ENCODE data around the gene APOO. TPM values are rescaled to one million over a fixed set of nuclear protein-coding genes. Genes with fewer than 3 reads are reported as not detected.
"Not testable (repeated sequence)": the region's sequence is repeated elsewhere in the genome, so short reads cannot be mapped to it uniquely, and the experiment has no call there.

The APOO gene
- total RNA-seq, 2 experiments from 2014 or later = 28.3 to 33.1 TPM

DNA sequence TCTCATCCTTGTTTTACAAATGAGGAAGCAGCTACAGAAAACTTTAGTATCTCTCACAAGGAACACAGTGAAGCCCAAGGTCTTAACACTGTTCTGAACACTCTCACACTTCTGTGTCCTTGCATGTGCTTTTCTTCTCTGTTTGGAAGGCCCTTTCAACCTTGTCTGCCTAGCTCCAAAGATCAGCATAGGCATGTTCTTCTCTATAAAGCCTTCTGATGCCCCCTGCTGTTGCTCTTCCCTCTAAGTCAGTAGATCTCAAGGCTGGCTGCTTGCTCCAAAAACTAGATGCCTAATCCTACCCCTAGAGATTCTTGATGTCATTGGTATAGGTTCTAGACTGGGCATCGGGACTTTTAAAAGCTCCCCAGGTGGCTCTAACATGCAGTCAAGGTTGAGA lies 5.9 kb downstream of the APOO start:
- ChIA-PET CTCF (interaction anchor here (0.7 to 4.6 kb wide), 59 partner anchors 11 to 1917 kb away, joined by 3 to 111 read pairs (median 5); partner anchors contain the start of genes ACOT9, EIF2S3, KLHL15 and PRDX4), POLR2A (interaction anchor here (0.6 to 2.8 kb wide), 4 partner anchors 118 to 206 kb away, joined by 3 to 61 read pairs (median 6); partner anchors contain the start of gene SAT1)
- Mint-ChIP-seq H3K36me3 (ENCODE audit: low read depth) (peaks cover 3% of the 10 kb centered on the region), H3K4me3 (no peak overlapping the region), H3K27me3 (ENCODE audit: low read depth) (no peaks in the 10 kb centered on the region), H3K4me1 (ENCODE audit: low read depth) (peaks cover 14% of the 10 kb centered on the region), H3K9me3 (ENCODE audit: insufficient read depth) (no peaks in the 10 kb centered on the region), H3K27ac (no peak overlapping the region)
- DNase-seq = peak; percentile 58
- ATAC-seq = peak; percentile 87

DNA sequence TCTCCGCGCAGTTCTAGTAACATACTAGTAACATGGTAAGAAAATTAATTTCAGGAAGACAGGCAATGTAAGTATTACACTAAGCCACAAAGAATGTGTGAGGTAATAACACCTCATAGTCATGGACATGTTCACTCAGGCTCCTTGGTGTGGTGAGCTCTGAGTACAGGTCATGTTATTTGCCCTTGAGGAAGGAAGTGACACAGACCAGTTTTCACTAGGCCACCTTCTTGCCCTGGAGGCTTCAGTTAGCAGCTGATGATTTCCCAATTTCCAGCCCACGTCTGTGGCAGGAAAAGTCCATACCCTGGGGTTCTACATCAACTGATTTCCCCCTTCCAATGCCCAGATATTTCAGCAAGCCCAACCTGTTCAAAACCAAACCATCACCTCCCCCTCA lies 6.7 kb downstream of the APOO start:
- ATAC-seq (no peak), DNase-seq (peak; percentile 23)
- Mint-ChIP-seq H3K27ac (no peak overlapping the region), H3K9me3 (ENCODE audit: insufficient read depth) (no peaks in the 10 kb centered on the region), H3K36me3 (ENCODE audit: low read depth) (peaks cover 3% of the 10 kb centered on the region), H3K4me3 (no peak overlapping the region), H3K4me1 (ENCODE audit: low read depth) (peaks cover 8% of the 10 kb centered on the region), H3K27me3 (ENCODE audit: low read depth) (no peaks in the 10 kb centered on the region)
- ChIA-PET POLR2A (interaction anchor here (0.7 to 2.8 kb wide), 4 partner anchors 118 to 153 kb away, joined by 3 to 61 read pairs (median 6); partner anchors contain the start of gene SAT1), CTCF (interaction anchor here (0.8 to 4.6 kb wide), 36 partner anchors 15 to 1916 kb away, joined by 3 to 111 read pairs (median 6); partner anchors contain the start of genes ACOT9, EIF2S3, PRDX4 and SAT1)

DNA sequence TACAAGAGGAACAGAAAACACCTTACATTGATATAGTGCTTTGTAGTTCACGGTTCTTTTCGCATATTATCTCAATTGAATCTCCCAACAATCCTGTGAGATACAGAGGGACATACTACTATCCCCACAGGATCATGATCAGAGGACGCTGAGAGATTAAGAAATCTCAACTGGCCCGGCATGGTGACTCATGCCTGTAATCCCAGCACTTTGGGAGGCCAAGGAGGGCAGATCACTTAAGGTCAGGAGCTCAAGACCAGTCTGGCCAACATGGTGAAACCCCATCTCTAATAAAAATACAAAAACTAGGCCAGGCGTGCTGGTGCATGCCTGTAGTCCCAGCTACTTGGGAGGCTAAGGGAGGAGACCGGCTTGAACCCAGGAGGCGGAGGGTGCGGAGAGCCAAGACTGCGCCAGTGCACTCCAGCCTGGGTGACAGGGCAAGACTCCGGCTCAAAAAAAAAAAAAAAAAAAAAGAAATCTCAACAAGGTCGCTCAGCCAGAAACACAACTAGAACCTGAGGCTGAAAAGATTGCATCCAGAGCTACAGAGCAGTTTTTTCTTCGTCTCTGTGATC lies 7.4 kb downstream of the APOO start:
- POLR2A ChIA-PET = interaction anchor here (2.8 kb wide), 1 partner anchor 117 kb away, joined by 61 read pairs; the partner anchor contains the start of gene SAT1
- DNase-seq = no peak
- no peak overlapping the region for H3K27ac Mint-ChIP-seq

DNA sequence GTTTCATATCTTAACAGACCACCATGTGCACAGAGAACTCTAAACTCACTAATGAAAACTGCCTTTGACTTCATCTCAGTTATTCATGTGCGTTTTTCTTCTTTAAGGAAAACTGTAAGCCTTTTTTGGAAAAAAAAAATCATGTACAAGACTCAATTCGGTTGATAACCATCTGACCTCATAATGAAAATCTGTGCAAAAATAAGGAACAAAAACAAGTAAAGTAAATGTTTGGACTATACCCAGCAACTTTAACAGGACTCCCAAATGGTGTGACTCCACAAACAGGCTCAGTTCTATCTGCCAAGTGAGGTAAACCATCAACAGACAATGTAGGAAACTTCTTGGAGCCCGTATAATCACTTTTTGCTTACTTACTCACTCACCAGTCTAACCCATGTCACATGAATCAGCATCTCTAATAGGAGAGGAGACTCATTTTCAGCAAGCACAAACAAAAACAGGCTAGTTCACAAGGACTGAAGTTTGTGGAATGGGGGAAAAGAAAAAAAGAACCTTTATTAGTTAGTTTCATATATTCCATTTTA lies 9.3 kb downstream of the APOO start:
- ATAC-seq = no peak
- H3K9me3 Mint-ChIP-seq (ENCODE audit: insufficient read depth) = no peaks in the 10 kb centered on the region
- POLR2A ChIA-PET = interaction anchor here (0.9 kb wide), 1 partner anchor 116 kb away, joined by 4 read pairs; the partner anchor contains the start of gene SAT1

More for the DNA sequence above, 7.4 kb downstream of the APOO start:
- Mint-ChIP-seq H3K36me3 (ENCODE audit: low read depth) (peaks cover 3% of the 10 kb centered on the region), H3K4me3 (no peak overlapping the region), H3K4me1 (ENCODE audit: low read depth) (peaks cover 6% of the 10 kb centered on the region), H3K9me3 (ENCODE audit: insufficient read depth) (no peaks in the 10 kb centered on the region), H3K27me3 (ENCODE audit: low read depth) (no peaks in the 10 kb centered on the region)
- CTCF ChIA-PET = interaction anchor here (2.4 to 4.6 kb wide), 4 partner anchors 116 to 207 kb away, joined by 15 to 111 read pairs (median 70); partner anchors contain the start of genes EIF2S3 and SAT1
- no peak for ATAC-seq

DNA sequence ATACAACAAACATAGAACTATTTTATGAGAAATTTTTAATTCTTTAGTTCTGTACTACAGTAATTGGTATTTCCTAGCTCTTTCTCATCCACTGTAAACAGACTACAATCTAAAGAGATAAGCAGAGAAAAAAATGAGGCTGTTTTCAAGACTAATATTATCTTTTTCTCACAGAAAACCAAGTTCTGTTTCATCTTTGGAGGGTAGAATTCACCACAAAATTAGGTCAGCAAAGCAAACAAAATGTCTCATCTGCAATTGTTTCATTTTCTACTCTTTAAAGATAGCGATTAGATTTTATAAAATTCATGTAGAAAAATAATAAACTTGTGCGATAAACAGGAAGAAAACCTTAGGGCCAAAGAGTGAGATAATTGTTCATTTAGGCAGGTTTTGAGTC lies 10.8 kb downstream of the APOO start:
- H3K9me3 Mint-ChIP-seq (ENCODE audit: insufficient read depth) = no peaks in the 10 kb centered on the region
- ATAC-seq = no peak
- ChIA-PET CTCF (interaction anchor here (0.8 kb wide), 1 partner anchor 114 kb away, joined by 3 read pairs; the partner anchor contains the start of gene SAT1), POLR2A (interaction anchor here (1.0 kb wide), 1 partner anchor 113 kb away, joined by 5 read pairs; no protein-coding TSS in a partner anchor)
- peaks cover 6% of the 10 kb centered on the region for H3K4me1 Mint-ChIP-seq (ENCODE audit: low read depth)
- no peak for DNase-seq
- H3K27me3 Mint-ChIP-seq (ENCODE audit: low read depth) = no peaks in the 10 kb centered on the region
- no peaks in the 10 kb centered on the region for H3K36me3 Mint-ChIP-seq (ENCODE audit: low read depth)
- H3K4me3 Mint-ChIP-seq = no peak overlapping the region
- H3K27ac Mint-ChIP-seq = no peak overlapping the region

More for the DNA sequence above, 9.3 kb downstream of the APOO start:
- H3K27me3 Mint-ChIP-seq (ENCODE audit: low read depth) = no peaks in the 10 kb centered on the region
- CTCF ChIA-PET = no interaction called here
- no peak overlapping the region for H3K4me3 Mint-ChIP-seq
- H3K36me3 Mint-ChIP-seq (ENCODE audit: low read depth) = no peaks in the 10 kb centered on the region
- H3K4me1 Mint-ChIP-seq (ENCODE audit: low read depth) = peaks cover 6% of the 10 kb centered on the region
- H3K27ac Mint-ChIP-seq = no peak overlapping the region
- DNase-seq = no peak

DNA sequence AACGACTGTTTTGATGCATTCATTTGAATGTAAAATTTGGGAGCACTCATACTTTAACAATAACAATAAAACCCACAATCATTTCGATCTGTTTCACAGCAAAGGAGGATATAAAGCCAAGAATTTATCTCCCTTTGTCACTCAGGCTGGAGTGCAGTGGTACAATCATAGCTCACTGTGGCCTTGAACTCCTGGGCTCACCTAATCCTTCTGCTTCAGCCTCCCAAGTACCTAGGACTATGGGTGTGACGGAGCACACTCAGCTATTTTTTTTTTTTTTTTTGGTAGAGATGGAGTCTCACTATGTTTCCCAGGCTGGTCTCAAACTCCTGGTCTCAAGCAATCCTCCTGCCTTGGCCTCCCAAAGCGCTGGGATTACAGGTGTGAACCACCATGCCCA lies 11.2 kb downstream of the APOO start:
- H3K4me3 Mint-ChIP-seq; H3K36me3 Mint-ChIP-seq (ENCODE audit: low read depth): not testable (repeated sequence)
- CTCF ChIA-PET = interaction anchor here (0.8 kb wide), 1 partner anchor 113 kb away, joined by 3 read pairs; the partner anchor contains the start of gene SAT1

DNA sequence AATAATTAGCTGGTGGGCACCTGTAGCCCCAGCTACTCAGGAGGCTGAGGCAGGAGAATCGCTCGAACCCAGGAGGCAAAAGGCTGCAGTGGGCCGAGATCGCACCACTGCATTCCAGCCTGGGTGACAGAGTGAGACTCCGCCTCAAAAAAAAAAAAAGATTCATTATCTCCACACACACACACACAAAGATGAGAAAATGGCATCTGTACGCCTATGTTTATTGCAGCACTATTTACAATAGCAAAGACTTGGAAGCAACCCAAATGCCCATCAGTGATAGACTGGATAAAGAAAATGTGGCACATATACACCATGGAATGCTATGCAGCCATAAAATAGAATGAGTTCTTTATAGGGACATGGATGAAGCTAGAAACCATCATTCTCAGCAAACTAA lies 12.7 kb downstream of the APOO start:
- CTCF ChIA-PET = interaction anchor here (0.8 kb wide), 1 partner anchor 9 kb away, joined by 3 read pairs; no protein-coding TSS in a partner anchor
- POLR2A ChIA-PET, H3K4me3 Mint-ChIP-seq: not testable (repeated sequence)

More for the DNA sequence above, 11.2 kb downstream of the APOO start:
- H3K9me3 Mint-ChIP-seq (ENCODE audit: insufficient read depth); DNase-seq; POLR2A ChIA-PET; H3K27ac Mint-ChIP-seq; ATAC-seq; H3K4me1 Mint-ChIP-seq (ENCODE audit: low read depth); H3K27me3 Mint-ChIP-seq (ENCODE audit: low read depth): not testable (repeated sequence)

DNA sequence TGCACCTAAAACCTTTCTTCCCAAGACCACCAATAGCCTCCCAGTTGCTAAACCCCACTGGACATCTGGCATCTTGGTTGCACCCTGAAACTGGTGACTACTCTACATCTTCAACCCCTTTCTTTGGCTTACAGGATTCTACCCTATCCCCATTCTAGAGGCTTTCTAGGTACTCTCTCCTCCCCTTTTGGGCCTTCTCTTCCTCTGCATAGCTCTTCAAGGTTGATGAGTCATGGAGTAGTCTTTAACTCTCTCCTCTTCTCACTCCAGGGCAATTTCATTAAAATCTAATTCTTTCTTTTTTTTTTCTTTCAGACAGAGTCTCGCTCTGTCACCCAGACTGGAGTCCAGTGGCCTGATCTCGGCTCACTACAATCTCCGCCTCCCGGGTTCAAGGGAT lies 16.8 kb downstream of the APOO start:
- H3K36me3 Mint-ChIP-seq (ENCODE audit: low read depth) = peaks cover 6% of the 10 kb centered on the region
- H3K27ac Mint-ChIP-seq = no peak overlapping the region
- H3K9me3 Mint-ChIP-seq (ENCODE audit: insufficient read depth) = no peaks in the 10 kb centered on the region
- no peaks in the 10 kb centered on the region for H3K27me3 Mint-ChIP-seq (ENCODE audit: low read depth)
- ATAC-seq (no peak), DNase-seq (no peak)
- H3K4me1 Mint-ChIP-seq (ENCODE audit: low read depth) = peaks cover 6% of the 10 kb centered on the region
- CTCF ChIA-PET = interaction anchor here (1.4 kb wide), 1 partner anchor 12 kb away, joined by 4 read pairs; no protein-coding TSS in a partner anchor
- H3K4me3 Mint-ChIP-seq = no peak overlapping the region
- POLR2A ChIA-PET = no interaction called here

More for the DNA sequence above, 12.7 kb downstream of the APOO start:
- H3K27ac Mint-ChIP-seq; H3K9me3 Mint-ChIP-seq (ENCODE audit: insufficient read depth); ATAC-seq; DNase-seq; H3K36me3 Mint-ChIP-seq (ENCODE audit: low read depth); H3K27me3 Mint-ChIP-seq (ENCODE audit: low read depth); H3K4me1 Mint-ChIP-seq (ENCODE audit: low read depth): not testable (repeated sequence)

DNA sequence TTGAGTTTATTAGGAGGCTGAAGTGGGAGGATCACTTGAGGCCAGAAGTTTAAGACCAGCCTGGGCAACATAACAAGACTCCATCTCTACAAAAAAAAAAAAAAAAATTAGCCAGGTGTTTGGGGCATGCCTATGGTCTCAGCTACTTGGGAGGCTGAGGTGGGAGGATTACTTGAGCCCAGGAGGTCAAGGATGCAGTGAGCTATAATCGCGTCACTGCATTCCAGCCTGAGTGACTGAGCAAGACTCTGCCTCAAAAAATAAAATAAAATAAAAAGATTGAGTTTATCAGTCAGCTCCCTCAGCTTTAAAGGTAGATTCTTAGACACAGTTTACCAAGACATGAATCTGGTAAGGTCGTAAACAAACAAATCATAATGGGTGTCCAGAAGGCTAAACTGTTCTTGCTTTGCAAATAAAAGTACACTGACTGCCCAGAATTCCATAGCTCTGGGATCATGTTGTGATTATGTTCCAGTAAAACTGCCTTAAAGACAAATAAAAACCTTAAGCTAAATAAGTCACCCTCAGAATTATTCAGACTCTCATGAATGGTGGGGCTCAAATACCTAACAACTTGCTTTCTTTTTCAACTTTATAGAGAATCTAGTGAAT lies 18.7 kb downstream of the APOO start:
- Mint-ChIP-seq H3K36me3 (ENCODE audit: low read depth) (peaks cover 8% of the 10 kb centered on the region), H3K9me3 (ENCODE audit: insufficient read depth) (no peaks in the 10 kb centered on the region), H3K27me3 (ENCODE audit: low read depth) (no peaks in the 10 kb centered on the region), H3K4me1 (ENCODE audit: low read depth) (peaks cover 10% of the 10 kb centered on the region), H3K27ac (no peak overlapping the region), H3K4me3 (no peak overlapping the region)
- CTCF ChIA-PET = interaction anchor here (1.3 kb wide), 1 partner anchor 13 kb away, joined by 7 read pairs; no protein-coding TSS in a partner anchor
- POLR2A ChIA-PET = no interaction called here
- DNase-seq = no peak
- no peak for ATAC-seq

DNA sequence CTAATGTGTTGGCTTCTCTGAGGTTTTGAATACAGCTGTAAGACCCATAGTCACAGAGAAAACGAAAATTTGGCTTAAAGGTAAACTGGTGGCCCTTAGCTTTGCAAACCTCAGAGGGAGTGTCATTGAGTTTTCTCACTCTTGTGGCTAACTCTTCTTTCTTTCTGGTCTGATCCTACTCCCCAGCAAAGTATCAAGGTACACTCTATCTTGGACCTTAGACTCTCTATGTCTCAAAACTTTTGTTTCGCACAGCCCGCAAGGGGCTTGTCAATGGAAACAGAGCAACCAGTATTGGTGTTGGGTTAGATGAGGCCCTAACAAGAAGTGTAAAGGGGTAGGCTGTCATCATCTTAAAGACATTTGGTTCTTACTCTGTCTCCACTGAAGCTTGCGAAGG lies 19.8 kb downstream of the APOO start:
- ChIA-PET POLR2A (no interaction called here), CTCF (interaction anchor here (1.3 kb wide), 1 partner anchor 14 kb away, joined by 7 read pairs; no protein-coding TSS in a partner anchor)
- peaks cover 8% of the 10 kb centered on the region for H3K36me3 Mint-ChIP-seq (ENCODE audit: low read depth)
- ATAC-seq = no peak
- no peaks in the 10 kb centered on the region for H3K27me3 Mint-ChIP-seq (ENCODE audit: low read depth)
- H3K27ac Mint-ChIP-seq = no peak overlapping the region
- no peak overlapping the region for H3K4me3 Mint-ChIP-seq
- no peaks in the 10 kb centered on the region for H3K9me3 Mint-ChIP-seq (ENCODE audit: insufficient read depth)
- DNase-seq = no peak
- H3K4me1 Mint-ChIP-seq (ENCODE audit: low read depth) = peaks cover 10% of the 10 kb centered on the region

DNA sequence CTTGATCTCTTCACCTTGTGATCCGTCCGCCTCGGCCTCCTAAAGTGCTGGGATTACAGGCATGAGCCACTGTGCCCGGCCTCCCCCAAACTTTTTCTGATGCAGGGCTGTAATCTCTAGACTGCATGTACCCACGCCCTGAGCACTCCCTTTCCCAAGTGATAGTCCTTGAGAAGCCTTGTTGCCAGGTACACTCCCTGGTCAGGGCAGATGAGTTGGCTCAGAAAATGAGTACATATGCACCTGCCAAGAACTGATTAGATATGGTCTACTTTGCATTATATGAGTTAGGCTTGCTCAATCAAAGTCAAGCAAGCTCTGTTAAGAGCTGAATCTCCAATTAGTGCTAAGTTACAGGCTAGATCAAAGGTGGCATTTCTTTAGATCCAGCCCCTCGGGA lies 20.3 kb downstream of the APOO start:
- ATAC-seq (no peak), DNase-seq (no peak)
- H3K4me1 Mint-ChIP-seq (ENCODE audit: low read depth) = peaks cover 10% of the 10 kb centered on the region
- no peaks in the 10 kb centered on the region for H3K27me3 Mint-ChIP-seq (ENCODE audit: low read depth)
- POLR2A ChIA-PET = no interaction called here
- H3K36me3 Mint-ChIP-seq (ENCODE audit: low read depth) = peaks cover 8% of the 10 kb centered on the region
- no peaks in the 10 kb centered on the region for H3K9me3 Mint-ChIP-seq (ENCODE audit: insufficient read depth)
- no peak overlapping the region for H3K27ac Mint-ChIP-seq
- CTCF ChIA-PET = interaction anchor here (1.3 kb wide), 1 partner anchor 15 kb away, joined by 7 read pairs; no protein-coding TSS in a partner anchor
- no peak overlapping the region for H3K4me3 Mint-ChIP-seq

Measured in activated CD8-positive, alpha-beta T cell treated with anti-CD3 and anti-CD28 coated beads, Interleukin-2, amount 10 ng/mL, durations not matched to agents 7 days and 5 days (primary cell).